ENCODE data around the gene RILPL2. TPM values are rescaled to one million over a fixed set of nuclear protein-coding genes. Genes with fewer than 3 reads are reported as not detected.

The RILPL2 gene
- total and polyA plus RNA-seq, 2 of the 13 experiments (the other 11 are each of a cell fraction or from before 2014, with no cell fraction given) = 2.7 to 8.1 TPM

- TF ChIP-seq, protein P1, sequence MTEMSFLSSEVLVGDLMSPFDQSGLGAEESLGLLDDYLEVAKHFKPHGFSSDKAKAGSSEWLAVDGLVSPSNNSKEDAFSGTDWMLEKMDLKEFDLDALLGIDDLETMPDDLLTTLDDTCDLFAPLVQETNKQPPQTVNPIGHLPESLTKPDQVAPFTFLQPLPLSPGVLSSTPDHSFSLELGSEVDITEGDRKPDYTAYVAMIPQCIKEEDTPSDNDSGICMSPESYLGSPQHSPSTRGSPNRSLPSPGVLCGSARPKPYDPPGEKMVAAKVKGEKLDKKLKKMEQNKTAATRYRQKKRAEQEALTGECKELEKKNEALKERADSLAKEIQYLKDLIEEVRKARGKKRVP (CRISPR knock-in tag; IDR thresholded peaks at IDR 0.05) = peak in 1 of 2 experiments; percentile 30; a peak in 1 of 4 replicates
- TF ChIP-seq RNF2 (conservative IDR thresholded peaks at IDR 0.05; ENCODE audit: low read depth) (no peak), NFIB (CRISPR knock-in tag; IDR thresholded peaks at IDR 0.05; ENCODE audit: borderline replicate concordance) (no peak), ARID2 (CRISPR knock-in tag; IDR thresholded peaks at IDR 0.05; ENCODE audit: borderline replicate concordance) (no peak), RFXAP (CRISPR knock-in tag; IDR thresholded peaks at IDR 0.05; ENCODE audit: borderline replicate concordance) (0 out of 2 replicates have a peak, but pooled peaks have one; percentile 63), ZKSCAN5 (CRISPR knock-in tag; IDR thresholded peaks at IDR 0.05) (no peak), POGK (CRISPR knock-in tag; conservative IDR thresholded peaks at IDR 0.05) (peak; percentile 83), ZEB1 (IDR thresholded peaks at IDR 0.05; ENCODE audit: insufficient replicate concordance, low read depth) (no peak), MLXIP (CRISPR knock-in tag; IDR thresholded peaks at IDR 0.05; ENCODE audit: borderline replicate concordance) (no peak), U2AF2 (IDR thresholded peaks at IDR 0.05; ENCODE audit: low read depth, low read length) (0 out of 2 replicates have a peak, but pooled peaks have one; percentile 63), MYNN (CRISPR knock-in tag; IDR thresholded peaks at IDR 0.05; ENCODE audit: low read depth) (no peak)
- TF ChIP-seq, protein P2, sequence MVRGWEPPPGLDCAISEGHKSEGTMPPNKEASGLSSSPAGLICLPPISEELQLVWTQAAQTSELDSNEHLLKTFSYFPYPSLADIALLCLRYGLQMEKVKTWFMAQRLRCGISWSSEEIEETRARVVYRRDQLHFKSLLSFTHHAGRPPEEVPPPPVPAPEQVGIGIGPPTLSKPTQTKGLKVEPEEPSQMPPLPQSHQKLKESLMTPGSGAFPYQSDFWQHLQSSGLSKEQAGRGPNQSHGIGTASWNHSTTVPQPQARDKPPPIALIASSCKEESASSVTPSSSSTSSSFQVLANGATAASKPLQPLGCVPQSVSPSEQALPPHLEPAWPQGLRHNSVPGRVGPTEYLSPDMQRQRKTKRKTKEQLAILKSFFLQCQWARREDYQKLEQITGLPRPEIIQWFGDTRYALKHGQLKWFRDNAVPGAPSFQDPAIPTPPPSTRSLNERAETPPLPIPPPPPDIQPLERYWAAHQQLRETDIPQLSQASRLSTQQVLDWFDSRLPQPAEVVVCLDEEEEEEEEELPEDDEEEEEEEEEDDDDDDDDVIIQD (CRISPR knock-in tag; IDR thresholded peaks at IDR 0.05; ENCODE audit: low read depth) = 0 out of 2 replicates have a peak, but pooled peaks have one; percentile 22
- TF ChIP-seq, protein P3, sequence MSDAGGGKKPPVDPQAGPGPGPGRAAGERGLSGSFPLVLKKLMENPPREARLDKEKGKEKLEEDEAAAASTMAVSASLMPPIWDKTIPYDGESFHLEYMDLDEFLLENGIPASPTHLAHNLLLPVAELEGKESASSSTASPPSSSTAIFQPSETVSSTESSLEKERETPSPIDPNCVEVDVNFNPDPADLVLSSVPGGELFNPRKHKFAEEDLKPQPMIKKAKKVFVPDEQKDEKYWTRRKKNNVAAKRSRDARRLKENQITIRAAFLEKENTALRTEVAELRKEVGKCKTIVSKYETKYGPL (CRISPR knock-in tag; IDR thresholded peaks at IDR 0.05) = no peak
- TF ChIP-seq, protein P4, sequence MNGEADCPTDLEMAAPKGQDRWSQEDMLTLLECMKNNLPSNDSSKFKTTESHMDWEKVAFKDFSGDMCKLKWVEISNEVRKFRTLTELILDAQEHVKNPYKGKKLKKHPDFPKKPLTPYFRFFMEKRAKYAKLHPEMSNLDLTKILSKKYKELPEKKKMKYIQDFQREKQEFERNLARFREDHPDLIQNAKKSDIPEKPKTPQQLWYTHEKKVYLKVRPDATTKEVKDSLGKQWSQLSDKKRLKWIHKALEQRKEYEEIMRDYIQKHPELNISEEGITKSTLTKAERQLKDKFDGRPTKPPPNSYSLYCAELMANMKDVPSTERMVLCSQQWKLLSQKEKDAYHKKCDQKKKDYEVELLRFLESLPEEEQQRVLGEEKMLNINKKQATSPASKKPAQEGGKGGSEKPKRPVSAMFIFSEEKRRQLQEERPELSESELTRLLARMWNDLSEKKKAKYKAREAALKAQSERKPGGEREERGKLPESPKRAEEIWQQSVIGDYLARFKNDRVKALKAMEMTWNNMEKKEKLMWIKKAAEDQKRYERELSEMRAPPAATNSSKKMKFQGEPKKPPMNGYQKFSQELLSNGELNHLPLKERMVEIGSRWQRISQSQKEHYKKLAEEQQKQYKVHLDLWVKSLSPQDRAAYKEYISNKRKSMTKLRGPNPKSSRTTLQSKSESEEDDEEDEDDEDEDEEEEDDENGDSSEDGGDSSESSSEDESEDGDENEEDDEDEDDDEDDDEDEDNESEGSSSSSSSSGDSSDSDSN (CRISPR knock-in tag; IDR thresholded peaks at IDR 0.05) = peak; percentile 96
- TF ChIP-seq, protein P5, sequence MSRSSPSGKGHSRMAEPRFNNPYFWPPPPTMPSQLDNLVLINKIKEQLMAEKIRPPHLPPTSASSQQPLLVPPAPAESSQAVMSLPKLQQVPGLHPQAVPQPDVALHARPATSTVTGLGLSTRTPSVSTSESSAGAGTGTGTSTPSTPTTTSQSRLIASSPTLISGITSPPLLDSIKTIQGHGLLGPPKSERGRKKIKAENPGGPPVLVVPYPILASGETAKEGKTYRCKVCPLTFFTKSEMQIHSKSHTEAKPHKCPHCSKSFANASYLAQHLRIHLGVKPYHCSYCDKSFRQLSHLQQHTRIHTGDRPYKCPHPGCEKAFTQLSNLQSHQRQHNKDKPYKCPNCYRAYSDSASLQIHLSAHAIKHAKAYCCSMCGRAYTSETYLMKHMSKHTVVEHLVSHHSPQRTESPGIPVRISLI (CRISPR knock-in tag; IDR thresholded peaks at IDR 0.05; ENCODE audit: borderline replicate concordance) = peak; percentile 95; the same call in 1 of the 2 replicates
Measured at GRCh38 chr12:123457980-123458779, 21.7 kb upstream of the RILPL2 start, which contains the start of gene SNRNP35 (continued).

All from HepG2 (cell line).